Daoy (cell line): ENCODE data around the gene ZFR. TPM values are rescaled to one million over a fixed set of nuclear protein-coding genes. Genes with fewer than 3 reads are reported as not detected.
"Not testable (repeated sequence)": the region's sequence is repeated elsewhere in the genome, so short reads cannot be mapped to it uniquely, and the experiment has no call there.

ENCODE experiments used
- DNase-seq: peaks from one replicate; pipeline ENCODE4 v3.0.0-alpha.2; 2015; ENCODE audit warnings: low read depth
- total RNA-seq: library from RNA; depleted of rRNA; stranded (reverse); fragments of >200 nt; shearing (Covaris generic); gene quantifications from 2 replicates; pipeline ENCODE4 v1.2.3, GENCODE V29; 2014

ZFR gene
- total RNA-seq, 1 experiment from 2014 or later: 80.6 TPM

DNA sequence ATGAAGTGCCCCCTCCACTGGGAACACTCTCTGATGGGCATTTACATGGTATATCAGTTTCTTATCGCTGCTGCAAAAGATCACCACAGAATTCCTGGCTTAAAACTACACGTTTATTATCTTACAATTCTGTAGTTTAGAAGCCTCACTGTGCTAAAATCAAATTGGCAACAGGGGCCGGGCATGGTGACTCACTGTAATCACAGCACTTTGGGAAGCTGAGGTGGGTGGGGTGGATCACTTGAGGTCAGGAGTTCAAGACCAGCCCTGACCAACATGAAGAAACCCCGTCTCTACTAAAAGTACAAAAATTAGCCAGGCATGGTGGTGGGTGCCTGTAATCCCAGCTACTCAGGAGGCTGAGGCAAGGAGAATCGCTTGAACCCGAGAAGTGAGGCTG, 7.8 kb upstream of the ZFR start:
- not testable (repeated sequence) for DNase-seq

DNA sequence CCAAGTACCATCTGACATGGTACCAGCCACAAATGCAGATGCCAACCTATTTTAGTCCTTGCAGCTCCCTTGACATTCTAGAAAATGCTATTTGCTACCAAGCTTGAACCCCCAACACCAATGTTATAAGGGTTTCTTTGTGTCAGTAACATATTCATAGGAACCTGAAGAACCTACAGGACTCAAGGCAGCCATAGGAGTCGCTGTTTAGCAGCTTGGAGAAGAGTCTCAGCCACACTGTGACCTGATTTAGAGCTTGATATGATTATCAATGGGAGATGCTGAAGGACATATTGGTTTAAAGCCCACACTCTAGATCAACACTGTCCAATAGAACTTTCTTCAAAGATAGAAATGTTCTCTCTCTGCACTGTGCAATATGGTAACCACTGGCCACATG, 6.4 kb upstream of the ZFR start:
- peak; percentile 9 for DNase-seq

DNA sequence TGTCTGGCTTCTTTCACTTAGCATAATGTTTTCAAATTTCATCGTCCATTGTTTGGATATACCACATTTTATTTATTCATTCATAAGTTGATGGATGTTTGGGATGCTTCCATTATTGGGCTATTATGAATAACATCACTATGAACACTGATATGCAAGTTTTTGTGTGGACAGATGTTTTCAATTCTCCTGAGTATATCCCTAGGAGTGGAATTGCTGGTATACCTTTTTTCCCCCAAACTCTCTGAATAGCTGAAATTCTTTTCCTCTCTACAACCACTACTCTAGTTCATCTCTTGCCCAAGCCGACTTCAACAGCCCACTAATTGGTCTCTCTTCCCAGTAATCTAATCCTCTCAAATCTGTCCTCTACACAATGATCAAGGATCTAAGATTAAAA, 4.7 kb upstream of the ZFR start:
- DNase-seq: no peak

GRCh38 chr5:32446630-32447029, 2.1 kb upstream of the ZFR start:
- DNase-seq: no peak

DNA sequence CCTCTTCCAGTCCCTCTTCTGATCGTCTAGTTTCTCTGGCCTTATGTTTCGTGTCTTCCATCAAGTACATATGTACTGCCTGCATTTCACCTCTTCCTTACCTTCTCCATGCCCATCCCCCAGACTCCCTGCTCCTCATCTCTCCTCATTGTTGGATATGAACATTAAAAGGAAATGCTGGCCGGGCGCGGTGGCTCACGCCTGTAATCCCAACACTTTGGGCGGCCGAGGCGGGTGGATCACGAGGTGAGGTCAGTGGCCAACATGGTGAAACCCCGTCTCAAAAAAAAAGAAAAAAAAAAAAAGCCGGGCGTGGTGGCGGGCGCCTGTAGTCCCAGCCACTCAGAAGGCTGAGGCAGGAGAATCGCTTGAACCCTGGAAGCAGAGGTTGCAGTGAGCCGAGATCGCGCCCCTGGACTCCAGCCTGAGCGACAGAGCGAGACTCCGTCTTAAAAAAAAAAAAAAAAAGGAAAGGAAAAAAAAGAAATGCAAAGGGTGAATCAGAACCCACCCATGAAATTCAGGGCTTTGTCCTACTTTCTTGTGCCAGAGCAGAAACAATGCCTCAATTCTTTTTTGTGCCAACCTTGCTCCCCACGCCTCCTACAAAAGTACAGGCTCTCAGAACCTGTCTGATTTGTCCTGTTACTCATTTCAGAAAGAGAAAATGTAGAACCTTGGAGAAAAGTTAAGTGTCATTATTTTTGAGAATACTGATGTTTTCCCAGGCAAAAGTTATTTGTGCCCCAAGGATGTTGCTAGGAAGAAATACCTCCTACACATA, 1.5 kb upstream of the ZFR start:
- DNase-seq: no peak

GRCh38 chr5:32445287-32445758, 783 bp upstream of the ZFR start:
- DNase-seq: no peak

- DNase-seq: peak; percentile 46
These were observed 754 bp downstream of the ZFR start for GRCh38 chr5:32443541-32444430.

GRCh38 chr5:32443145-32443540, 1.4 kb downstream of the ZFR start:
- DNase-seq: peak; percentile 30

DNA sequence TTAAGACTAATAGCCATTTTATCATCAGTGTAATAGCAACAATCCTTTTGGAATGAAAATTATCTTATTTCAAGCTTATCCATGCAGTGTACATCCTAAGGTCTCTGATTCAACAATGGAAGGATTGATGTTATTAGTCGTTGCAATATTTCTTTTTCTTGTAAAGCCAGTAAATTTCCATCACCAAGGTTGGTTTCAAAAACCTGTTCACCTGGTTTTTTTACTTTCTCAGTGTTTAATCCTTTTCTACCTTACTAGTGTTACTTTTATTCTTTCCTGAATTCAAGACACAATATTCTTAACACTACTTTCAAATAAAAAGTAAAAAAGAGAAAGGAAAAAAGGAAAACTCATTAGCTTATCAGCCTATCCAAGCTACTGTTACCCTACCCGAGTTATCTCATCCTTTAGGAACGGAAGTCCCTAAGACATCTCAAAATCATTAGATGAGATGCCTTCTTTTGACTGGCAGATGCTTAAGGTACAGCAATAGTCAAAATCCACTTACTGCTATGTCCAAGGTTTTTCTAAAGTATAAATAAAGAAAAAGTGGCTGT, 5.4 kb downstream of the ZFR start:
- no peak for DNase-seq

- DNase-seq: no peak
These were observed 7.8 kb downstream of the ZFR start for GRCh38 chr5:32436553-32437242.

- DNase-seq: no peak
These were observed 9.2 kb downstream of the ZFR start for GRCh38 chr5:32435383-32435782.

DNA sequence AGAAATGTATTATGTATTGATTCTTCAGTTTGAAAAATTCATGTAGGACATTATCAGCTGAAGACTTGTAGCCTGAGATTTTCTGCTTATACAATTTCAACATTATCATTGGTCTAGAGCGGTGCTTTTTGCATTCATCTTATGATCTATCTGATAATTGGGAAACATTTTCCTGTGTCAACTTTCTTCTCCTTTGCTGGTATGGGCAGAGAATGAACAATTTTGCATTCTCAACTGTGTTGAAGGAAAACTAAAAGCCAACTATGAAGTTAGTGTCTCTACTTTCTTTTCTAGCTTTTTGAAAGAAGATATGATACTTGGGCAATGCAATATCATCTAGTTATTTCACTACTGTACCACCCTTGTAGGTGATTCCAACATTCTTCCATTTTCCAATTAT, 10.3 kb downstream of the ZFR start:
- DNase-seq: no peak

DNA sequence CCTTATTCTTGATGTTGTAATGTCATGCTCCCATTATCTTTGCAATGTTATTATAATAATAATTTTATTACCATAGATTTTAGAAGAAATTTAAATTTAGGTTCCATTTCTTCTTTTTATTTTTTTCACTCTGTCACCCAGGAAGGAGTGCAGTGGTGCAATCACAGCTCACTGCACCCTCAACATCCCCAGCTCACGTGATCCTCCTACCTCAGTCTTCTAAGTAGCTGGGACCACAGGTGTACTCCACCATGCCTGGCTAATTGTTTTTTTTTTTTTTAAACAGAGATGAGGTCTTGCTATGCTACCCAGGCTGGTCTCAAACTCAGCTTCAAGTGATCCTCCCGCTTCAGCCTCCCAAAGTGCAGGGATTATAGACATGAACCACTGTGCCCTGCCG, 11.9 kb downstream of the ZFR start:
- no peak for DNase-seq

DNA sequence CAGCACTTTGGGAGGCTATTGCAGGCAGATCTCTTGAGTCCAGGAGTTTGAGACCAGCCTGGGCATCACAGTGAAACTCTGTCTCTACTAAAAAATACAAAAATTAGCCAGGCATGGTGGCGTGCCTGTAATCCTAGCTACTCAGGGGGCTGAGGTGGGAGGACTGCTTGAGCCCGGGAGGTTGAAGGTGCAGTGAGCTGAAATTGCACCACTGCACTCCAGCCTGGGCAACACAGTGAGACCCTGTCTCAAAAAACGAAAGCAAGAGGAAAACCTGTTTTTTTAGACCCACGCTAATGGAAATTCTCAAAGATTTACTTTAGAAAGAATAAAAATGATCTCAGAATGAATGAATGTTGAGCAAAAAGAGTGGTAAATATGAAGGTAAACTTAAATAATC, 13.7 kb downstream of the ZFR start:
- not testable (repeated sequence) for DNase-seq

GRCh38 chr5:32428426-32428825, 16.1 kb downstream of the ZFR start:
- no peak for DNase-seq

DNA sequence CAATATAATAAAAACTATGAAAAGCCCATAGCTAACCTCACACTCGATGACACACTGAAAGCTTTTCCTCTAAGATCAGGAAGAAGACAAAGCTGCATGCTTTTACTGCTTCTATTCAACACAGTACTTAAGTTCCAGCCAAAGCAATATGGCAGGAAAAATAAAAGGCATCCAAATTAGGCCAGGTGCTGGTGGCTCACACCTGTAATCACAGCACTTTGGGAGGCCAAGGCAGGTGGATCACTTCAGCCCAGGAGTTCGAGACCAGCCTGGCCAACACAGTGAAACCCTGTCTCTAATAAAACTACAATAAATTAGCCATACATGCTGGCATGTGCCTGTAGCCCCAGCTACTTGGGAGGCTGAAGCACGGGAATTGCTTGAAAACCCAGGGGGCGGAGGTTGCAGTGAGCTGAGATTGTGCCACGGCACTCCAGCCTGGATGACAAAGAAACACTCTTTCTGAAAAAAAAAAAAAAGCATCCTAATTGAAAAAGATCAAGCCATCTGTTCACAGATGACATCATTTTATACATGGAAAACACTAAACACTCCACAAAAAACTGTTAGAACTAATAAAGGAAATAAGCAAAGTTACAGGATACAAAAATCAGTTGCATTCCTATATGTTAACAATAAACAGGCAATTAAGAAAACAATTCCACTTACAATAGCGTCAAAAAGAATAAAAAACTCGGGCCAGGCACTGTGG, 17.9 kb downstream of the ZFR start:
- no peak for DNase-seq

- no peak for DNase-seq
These were observed 21.8 kb downstream of the ZFR start for GRCh38 chr5:32422697-32423096.

DNA sequence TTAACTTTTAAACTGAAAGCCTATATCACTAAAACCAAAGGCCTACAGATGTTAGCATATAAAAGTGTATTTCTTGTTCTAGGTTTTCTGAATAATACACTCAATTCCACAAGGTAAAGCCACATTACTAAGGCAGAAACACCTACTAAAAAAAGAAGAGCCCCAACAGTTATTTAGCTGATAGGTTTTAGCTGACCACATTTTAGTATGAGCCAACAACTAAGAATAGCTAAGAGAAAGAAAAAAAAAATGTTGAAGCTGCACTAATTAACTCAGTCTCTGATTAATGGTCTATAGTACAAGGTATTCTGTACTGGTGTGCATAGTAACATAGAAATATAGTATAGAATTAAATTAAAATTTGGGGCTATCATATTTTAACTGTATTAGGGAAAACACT, 23.5 kb downstream of the ZFR start:
- DNase-seq: no peak

DNA sequence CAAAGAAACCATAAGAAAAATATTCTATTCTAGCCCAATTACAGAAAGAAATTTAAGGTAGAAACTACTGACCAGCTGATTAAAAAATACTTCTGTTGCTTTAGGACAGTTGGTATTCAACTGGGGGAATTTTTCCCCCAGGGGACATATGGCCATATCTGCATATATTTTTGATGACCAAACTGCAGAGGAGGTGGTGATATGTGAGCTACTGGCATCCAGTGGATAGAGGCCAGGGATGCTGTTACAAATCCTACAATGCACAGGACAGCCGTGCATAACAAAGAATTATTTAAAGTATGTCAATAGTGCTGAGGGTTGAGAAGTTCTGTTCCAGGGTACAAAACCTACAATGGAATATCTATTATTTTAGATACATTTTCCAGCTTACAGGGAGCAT, 24.0 kb downstream of the ZFR start:
- DNase-seq: no peak

DNA sequence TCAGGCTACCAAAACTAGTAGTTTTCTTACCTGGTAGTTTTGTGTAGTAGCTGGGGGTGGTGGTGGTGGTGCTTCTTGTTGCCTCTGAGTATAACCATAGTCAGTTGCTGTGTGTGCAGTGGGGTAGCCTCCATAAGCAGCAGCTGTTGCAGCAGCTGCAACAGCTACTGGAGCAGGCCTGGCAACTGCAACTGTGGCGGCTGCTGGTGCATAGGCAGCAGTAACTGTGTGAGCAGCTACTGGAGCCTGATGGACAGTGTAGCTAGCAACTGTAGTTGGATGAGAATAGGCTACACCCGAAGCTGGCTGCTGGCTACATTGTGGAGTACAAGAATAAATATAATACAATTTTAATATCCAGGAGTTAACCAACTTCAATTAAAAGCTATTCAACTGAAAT, 24.7 kb downstream of the ZFR start:
- DNase-seq: no peak
